Immature natural killer cell (primary cell): Measurements from ENCODE around the gene TRIM38. TPM values are rescaled to one million over a fixed set of nuclear protein-coding genes. Genes with fewer than 3 reads are reported as not detected.

Source experiments
- DNase-seq, 3 donors: peaks; one replicate each; pipeline ENCODE4 v3.0.0; 2022; ENCODE audit warnings: mixed read lengths in 1 of 3
- H3K27ac Mint-ChIP-seq, 6 donors: one replicate each; pipeline ENCODE4 v1.8.0; 2020; ENCODE audit warnings: mixed read lengths in 6 of 6, mild to moderate bottlenecking in 5 of 6, inconsistent platforms in 4 of 6, moderate library complexity in 3 of 6
- H3K27me3 Mint-ChIP-seq, 3 donors: one replicate each; pipeline ENCODE4 v1.8.0; 2020 to 2021; ENCODE audit warnings: low read depth in 3 of 3, mild to moderate bottlenecking in 3 of 3, mixed read lengths in 3 of 3, moderate library complexity in 3 of 3, inconsistent platforms in 1 of 3
- H3K36me3 Mint-ChIP-seq, 3 donors: one replicate each; pipeline ENCODE4 v1.8.0; 2020; ENCODE audit warnings: mixed read lengths in 3 of 3, inconsistent platforms in 2 of 3, mild to moderate bottlenecking in 2 of 3
- H3K4me1 Mint-ChIP-seq, 2 donors: one replicate each; pipeline ENCODE4 v1.8.0; 2020; ENCODE audit warnings: inconsistent platforms in 2 of 2, mild to moderate bottlenecking in 2 of 2, mixed read lengths in 2 of 2, moderate library complexity in 1 of 2
- H3K4me3 Mint-ChIP-seq, 5 donors: one replicate each; pipeline ENCODE4 v1.8.0; 2020; ENCODE audit warnings: mild to moderate bottlenecking in 5 of 5, mixed read lengths in 5 of 5, inconsistent platforms in 3 of 5, moderate library complexity in 3 of 5
- H3K9me3 Mint-ChIP-seq, 6 donors: one replicate each; pipeline ENCODE4 v1.8.0; 2020; ENCODE audit warnings: mild to moderate bottlenecking in 6 of 6, mixed read lengths in 6 of 6, inconsistent platforms in 4 of 6, moderate library complexity in 3 of 6
- polyA plus RNA-seq, 3 donors: library from polyadenylated mRNA; unstranded; fragments of 300-500 nt; fragmentation: Illumina TruSeq; gene quantifications; one replicate each; pipeline ENCODE4 v1.2.3, GENCODE V29; 2021

The TRIM38 gene
- polyA plus RNA-seq, 3 donors from 2014 or later: 3.6 to 11.4 (median 5.0) TPM

- H3K27me3 Mint-ChIP-seq: peaks cover 0 to 6% (median 5%) of the 10 kb centered on the region in 3 donors
- peaks cover 2 to 6% of the 10 kb centered on the region in 2 donors for H3K4me1 Mint-ChIP-seq
- peaks cover 0 to 3% (median 0%) of the 10 kb centered on the region in 6 donors for H3K9me3 Mint-ChIP-seq
- peaks cover 0 to 4% (median 0%) of the 10 kb centered on the region in 3 donors for H3K36me3 Mint-ChIP-seq
- H3K27ac Mint-ChIP-seq: no peak overlapping the region
- H3K4me3 Mint-ChIP-seq: no peak overlapping the region
- DNase-seq: no peak
Observed at GRCh38 chr6:25949695-25950094, 12.9 kb upstream of the TRIM38 start.

GRCh38 chr6:25950297-25950696, 12.3 kb upstream of the TRIM38 start:
- Mint-ChIP-seq H3K4me1 (peaks cover 2 to 6% of the 10 kb centered on the region in 2 donors), H3K27me3 (peaks cover 0 to 6% (median 4%) of the 10 kb centered on the region in 3 donors), H3K4me3 (no peak overlapping the region), H3K9me3 (peaks cover 0 to 3% (median 0%) of the 10 kb centered on the region in 6 donors), H3K27ac (no peak overlapping the region), H3K36me3 (peaks cover 0 to 4% (median 0%) of the 10 kb centered on the region in 3 donors)
- no peak for DNase-seq

- Mint-ChIP-seq H3K4me1 (peaks cover 1 to 4% of the 10 kb centered on the region in 2 donors), H3K9me3 (peaks cover 0 to 3% (median 0%) of the 10 kb centered on the region in 6 donors), H3K27me3 (peaks cover 0 to 5% (median 2%) of the 10 kb centered on the region in 3 donors), H3K27ac (no peak overlapping the region), H3K4me3 (no peak overlapping the region), H3K36me3 (peaks cover 0 to 4% (median 0%) of the 10 kb centered on the region in 3 donors)
- no peak for DNase-seq
Observed at GRCh38 chr6:25951296-25952032, 11.1 kb upstream of the TRIM38 start.

- no peak overlapping the region for H3K27ac Mint-ChIP-seq
- H3K4me1 Mint-ChIP-seq: no peaks in the 10 kb centered on the region
- peaks cover 0 to 4% (median 0%) of the 10 kb centered on the region in 3 donors for H3K36me3 Mint-ChIP-seq
- H3K4me3 Mint-ChIP-seq: no peak overlapping the region
- DNase-seq: no peak
- H3K27me3 Mint-ChIP-seq: peaks cover 0 to 3% (median 2%) of the 10 kb centered on the region in 3 donors
- H3K9me3 Mint-ChIP-seq: peaks cover 0 to 3% (median 0%) of the 10 kb centered on the region in 6 donors
Observed at GRCh38 chr6:25952535-25952934, 10.1 kb upstream of the TRIM38 start.

- peaks cover 3% of the 10 kb centered on the region in 3 donors for H3K27me3 Mint-ChIP-seq
- peaks cover 0 to 3% (median 0%) of the 10 kb centered on the region in 6 donors for H3K9me3 Mint-ChIP-seq
- peaks cover 0 to 4% (median 0%) of the 10 kb centered on the region in 3 donors for H3K36me3 Mint-ChIP-seq
- no peak overlapping the region for H3K27ac Mint-ChIP-seq
- H3K4me1 Mint-ChIP-seq: peaks cover 5% of the 10 kb centered on the region in 2 donors
- no peak overlapping the region for H3K4me3 Mint-ChIP-seq
- DNase-seq: no peak
Observed at GRCh38 chr6:25953733-25954132, 8.9 kb upstream of the TRIM38 start.

DNA sequence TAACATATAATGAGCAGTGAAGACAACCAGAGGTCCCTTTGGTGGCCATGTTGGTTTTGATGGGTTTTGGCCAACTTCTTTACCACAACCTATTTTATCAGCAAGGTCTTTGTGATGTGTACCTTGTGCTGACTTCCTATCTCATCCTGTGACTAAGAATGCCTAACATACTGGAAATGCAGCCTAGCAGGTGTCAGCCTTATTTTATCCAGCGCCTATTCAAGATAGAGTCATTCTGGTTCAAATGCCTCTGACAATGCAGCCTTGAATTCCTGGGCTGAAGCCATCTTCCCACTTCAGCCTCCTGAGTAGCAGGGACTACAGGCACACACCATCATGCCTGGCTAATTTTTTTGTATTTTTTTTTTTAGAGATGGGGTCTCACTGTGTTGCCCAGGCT, 7.8 kb upstream of the TRIM38 start:
- Mint-ChIP-seq H3K9me3 (no peaks in the 10 kb centered on the region), H3K27me3 (peaks cover 2 to 7% (median 3%) of the 10 kb centered on the region in 3 donors), H3K36me3 (peaks cover 0 to 4% (median 0%) of the 10 kb centered on the region in 3 donors), H3K4me3 (no peak overlapping the region), H3K27ac (no peak overlapping the region), H3K4me1 (peaks cover 13 to 14% of the 10 kb centered on the region in 2 donors)
- no peak for DNase-seq

DNA sequence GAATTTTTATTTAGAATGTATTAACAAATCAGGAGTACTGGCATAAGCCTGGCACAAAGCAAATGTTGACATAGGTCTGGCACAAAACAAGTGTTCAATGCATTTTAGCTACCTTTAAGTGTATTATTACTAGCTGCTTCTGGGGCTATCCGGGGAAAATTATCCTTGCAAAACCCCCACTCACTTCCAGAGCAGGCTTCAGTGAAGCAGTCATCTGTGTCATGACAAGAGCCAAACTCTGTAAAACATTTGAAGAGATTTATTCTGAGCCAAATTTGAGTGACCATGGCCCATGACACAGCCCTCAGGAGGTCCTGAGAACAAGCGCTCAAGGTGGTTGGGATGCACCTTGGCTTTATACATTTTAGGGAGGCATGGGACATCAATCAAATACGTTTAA, 6.4 kb upstream of the TRIM38 start:
- peak overlapping the region in 1 of 6 donors; percentile 19 for H3K27ac Mint-ChIP-seq
- no peak overlapping the region for H3K4me3 Mint-ChIP-seq
- no peaks in the 10 kb centered on the region for H3K9me3 Mint-ChIP-seq
- no peak for DNase-seq
- no peaks in the 10 kb centered on the region for H3K36me3 Mint-ChIP-seq
- H3K27me3 Mint-ChIP-seq: peaks cover 2 to 7% (median 3%) of the 10 kb centered on the region in 3 donors
- H3K4me1 Mint-ChIP-seq: peaks cover 18% of the 10 kb centered on the region in 2 donors

DNA sequence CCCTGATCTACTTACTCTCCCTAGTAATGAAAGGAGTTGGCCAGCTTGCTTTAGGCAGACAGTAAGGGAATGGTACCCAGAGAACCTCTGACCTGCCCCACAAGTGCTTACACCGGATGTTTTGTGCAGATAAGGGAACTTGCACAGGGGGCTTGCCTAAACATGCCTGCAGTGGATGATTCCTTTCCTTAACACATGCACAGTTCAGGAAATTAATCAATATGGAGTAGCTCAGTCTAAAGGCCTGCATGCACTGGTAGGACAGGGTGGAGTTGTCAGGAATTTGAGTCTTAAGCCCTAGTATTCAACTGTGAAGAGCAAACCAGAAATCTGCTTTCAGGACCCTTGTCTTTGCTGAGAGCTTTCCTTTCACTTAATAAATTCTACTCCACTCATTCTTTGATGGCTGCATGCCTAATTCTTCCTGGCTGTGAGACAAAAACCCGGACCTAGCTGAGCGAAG, 3.9 kb upstream of the TRIM38 start:
- Mint-ChIP-seq H3K4me1 (peaks cover 40% of the 10 kb centered on the region in 2 donors), H3K27ac (peak overlapping the region in 5 of 6 donors; percentile 1 to 70 (median 28)), H3K4me3 (peak overlapping the region in 3 of 5 donors; percentile 8 to 59 (median 55)), H3K9me3 (no peaks in the 10 kb centered on the region), H3K27me3 (peaks cover 2 to 6% (median 3%) of the 10 kb centered on the region in 3 donors), H3K36me3 (peaks cover 0 to 4% (median 0%) of the 10 kb centered on the region in 3 donors)
- no peak for DNase-seq

- DNase-seq: no peak
- Mint-ChIP-seq H3K4me3 (no peak overlapping the region), H3K27ac (peak overlapping the region in 3 of 6 donors; percentile 69 to 74 (median 71)), H3K27me3 (peaks cover 2 to 6% (median 3%) of the 10 kb centered on the region in 3 donors), H3K36me3 (peaks cover 0 to 8% (median 3%) of the 10 kb centered on the region in 3 donors), H3K4me1 (peaks cover 52 to 53% of the 10 kb centered on the region in 2 donors), H3K9me3 (no peaks in the 10 kb centered on the region)
Observed at GRCh38 chr6:25959890-25960536, 2.6 kb upstream of the TRIM38 start.

- H3K27me3 Mint-ChIP-seq: peaks cover 2 to 6% (median 3%) of the 10 kb centered on the region in 3 donors
- H3K27ac Mint-ChIP-seq: peak overlapping the region in 5 of 6 donors; percentile 6 to 100 (median 74)
- peaks cover 0 to 8% (median 3%) of the 10 kb centered on the region in 3 donors for H3K36me3 Mint-ChIP-seq
- peaks cover 56 to 59% of the 10 kb centered on the region in 2 donors for H3K4me1 Mint-ChIP-seq
- DNase-seq: no peak
- H3K9me3 Mint-ChIP-seq: no peaks in the 10 kb centered on the region
- no peak overlapping the region for H3K4me3 Mint-ChIP-seq
Observed at GRCh38 chr6:25960734-25961133, 1.9 kb upstream of the TRIM38 start.

DNA sequence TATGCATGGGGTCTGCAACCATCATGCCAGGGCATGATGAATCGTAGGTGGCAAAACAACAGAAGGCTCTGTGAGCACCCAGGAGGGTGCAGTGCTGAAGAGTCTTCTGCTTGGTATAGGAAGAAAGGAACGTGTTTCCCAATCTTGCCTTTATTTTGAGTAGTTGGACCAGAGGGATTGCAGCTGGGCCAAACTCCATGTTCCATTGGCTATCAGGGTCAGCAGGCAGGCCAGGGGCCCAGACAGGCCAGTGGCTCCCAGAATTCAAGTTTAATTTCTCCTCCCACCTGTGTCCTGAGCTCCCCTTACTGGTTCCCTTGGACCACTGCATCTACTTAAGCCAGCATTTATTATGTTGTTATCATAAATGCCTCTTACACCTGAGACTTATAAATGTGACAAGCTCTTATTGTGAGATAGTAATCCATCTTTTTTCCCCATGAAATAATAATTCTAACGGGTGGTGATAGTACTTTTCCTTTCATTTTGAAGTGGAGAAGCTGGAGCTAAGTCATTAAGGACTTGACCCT, 918 bp upstream of the TRIM38 start:
- H3K9me3 Mint-ChIP-seq: no peaks in the 10 kb centered on the region
- H3K4me3 Mint-ChIP-seq: peak overlapping the region; percentile 95 to 99 (median 97)
- peaks cover 0 to 11% (median 8%) of the 10 kb centered on the region in 3 donors for H3K36me3 Mint-ChIP-seq
- no peak for DNase-seq
- H3K27me3 Mint-ChIP-seq: peaks cover 2 to 6% (median 3%) of the 10 kb centered on the region in 3 donors
- peaks cover 65 to 69% of the 10 kb centered on the region in 2 donors for H3K4me1 Mint-ChIP-seq
- peak overlapping the region; percentile 95 to 100 (median 99) for H3K27ac Mint-ChIP-seq

- Mint-ChIP-seq H3K4me1 (peaks cover 81 to 85% of the 10 kb centered on the region in 2 donors), H3K27ac (peak overlapping the region; percentile 90 to 99 (median 96))
Observed at GRCh38 chr6:25963426-25964123, 973 bp downstream of the TRIM38 start.

DNA sequence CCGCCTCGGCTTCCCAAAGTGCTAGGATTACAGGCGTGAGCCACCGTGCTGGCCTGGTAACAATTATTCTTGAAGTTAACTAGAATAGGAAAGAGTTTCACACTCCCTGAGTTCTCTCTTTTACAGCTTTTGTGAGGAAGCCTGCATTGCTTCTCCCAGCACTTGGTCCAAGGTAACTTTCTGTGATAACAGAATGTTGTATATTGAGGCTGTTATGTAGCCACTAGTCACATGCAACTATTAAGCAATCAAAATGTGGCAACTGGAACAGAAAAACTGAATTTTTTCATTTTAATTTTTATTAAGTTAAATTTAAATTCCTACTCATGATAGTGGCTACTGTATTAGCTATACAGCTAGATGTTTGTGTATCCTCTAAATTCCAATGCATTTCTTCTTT, 2.5 kb downstream of the TRIM38 start:
- DNase-seq: no peak
- peak overlapping the region in 1 of 6 donors; percentile 45 for H3K27ac Mint-ChIP-seq
- peaks cover 0 to 2% (median 0%) of the 10 kb centered on the region in 3 donors for H3K27me3 Mint-ChIP-seq
- no peaks in the 10 kb centered on the region for H3K9me3 Mint-ChIP-seq
- H3K4me3 Mint-ChIP-seq: peak overlapping the region in 3 of 5 donors; percentile 13 to 80 (median 71)
- H3K36me3 Mint-ChIP-seq: peaks cover 11 to 36% (median 34%) of the 10 kb centered on the region in 3 donors
- peaks cover 81 to 83% of the 10 kb centered on the region in 2 donors for H3K4me1 Mint-ChIP-seq

More at GRCh38 chr6:25963426-25964123, 973 bp downstream of the TRIM38 start:
- no peak for DNase-seq
- peak overlapping the region; percentile 95 to 99 (median 97) for H3K4me3 Mint-ChIP-seq
- peaks cover 0 to 6% (median 2%) of the 10 kb centered on the region in 3 donors for H3K27me3 Mint-ChIP-seq
- peaks cover 11 to 25% (median 25%) of the 10 kb centered on the region in 3 donors for H3K36me3 Mint-ChIP-seq
- H3K9me3 Mint-ChIP-seq: no peaks in the 10 kb centered on the region
